ENCODE data around the gene GOLGA6C. TPM values are rescaled to one million over a fixed set of nuclear protein-coding genes. Genes with fewer than 3 reads are reported as not detected.

GOLGA6C gene
- total RNA-seq, 3 donors from 2014 or later: 0.33 TPM; not detected in 2

DNA sequence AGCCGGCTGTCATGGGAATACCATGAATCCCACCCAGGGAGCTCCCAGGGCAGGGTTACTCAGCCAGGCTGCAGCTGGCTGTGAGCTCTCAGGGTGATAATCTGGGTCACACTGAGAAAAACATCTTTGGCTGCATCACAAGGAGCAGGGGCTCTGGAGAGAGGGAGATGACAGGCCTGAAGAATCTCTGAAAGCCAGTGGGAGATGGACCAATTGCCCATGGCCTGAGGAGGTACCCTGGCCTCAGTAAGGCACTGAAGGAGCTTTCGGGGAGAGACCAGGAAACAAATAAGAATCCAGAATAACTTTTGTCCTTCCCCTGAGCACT, 28.2 kb upstream of the GOLGA6C start:
- no peak for DNase-seq (ENCODE audit: low spot score in 2 of 2)
- Histone ChIP-seq H3K27ac (no peak overlapping the region), H3K4me3 (no peak overlapping the region), H3K4me1 (no peaks in the 10 kb centered on the region), H3K9me3 (no peaks in the 10 kb centered on the region), H3K27me3 (peaks cover 0 to 19% of the 10 kb centered on the region in 2 donors), H3K36me3 (no peaks in the 10 kb centered on the region)
- TF ChIP-seq POLR2A (IDR thresholded peaks at IDR 0.05) (no peak), POLR2AphosphoS5 (IDR thresholded peaks at IDR 0.05) (no peak), CTCF (IDR thresholded peaks at IDR 0.05) (no peak)
- intact Hi-C loops (cut with DNase I; ENCODE audit: low total_unique reads): no loop called here

DNA sequence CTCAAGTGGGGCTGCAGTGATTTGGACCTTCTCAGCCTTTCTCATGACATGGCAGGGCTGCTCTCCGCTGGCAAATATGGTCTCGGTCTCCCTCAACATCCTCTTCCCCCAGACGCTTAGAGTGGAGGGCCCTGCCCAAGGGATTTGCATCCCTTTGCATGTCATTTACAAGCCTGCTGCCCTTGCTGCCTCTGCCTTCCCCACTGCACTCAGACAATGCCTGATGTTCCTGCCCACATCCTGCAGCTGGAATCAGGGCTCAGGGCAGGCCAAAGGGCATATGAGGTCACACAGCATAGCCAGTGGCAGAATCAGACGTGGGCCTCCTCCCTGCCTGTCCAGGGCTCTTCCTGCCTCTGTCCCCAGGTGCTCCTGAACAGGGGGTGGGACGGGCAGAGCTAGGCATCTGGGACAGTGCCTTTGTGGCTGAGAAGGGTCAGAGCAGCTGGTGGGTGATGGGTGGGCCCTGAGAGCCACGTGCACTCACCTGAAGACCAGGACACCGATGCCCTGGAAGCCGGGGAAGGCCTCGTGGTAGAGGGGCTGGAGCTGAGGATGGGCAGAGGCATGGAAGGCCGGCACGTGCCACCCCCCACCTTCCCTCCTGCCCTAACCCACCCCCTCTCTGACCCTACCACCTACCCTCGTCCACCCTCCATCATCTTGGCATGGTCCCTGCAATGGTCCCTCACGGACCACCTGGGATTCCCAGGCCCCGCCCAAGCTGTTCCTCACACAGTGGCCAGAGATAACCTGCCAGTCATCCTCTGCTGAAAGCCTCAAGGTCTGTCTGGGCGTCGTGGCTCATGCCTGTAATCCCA, 27.4 kb upstream of the GOLGA6C start:
- DNase-seq (ENCODE audit: low spot score in 2 of 2): no peak
- intact Hi-C loops (cut with DNase I; ENCODE audit: low total_unique reads): no loop called here
- no peak overlapping the region for H3K27ac ChIP-seq

DNA sequence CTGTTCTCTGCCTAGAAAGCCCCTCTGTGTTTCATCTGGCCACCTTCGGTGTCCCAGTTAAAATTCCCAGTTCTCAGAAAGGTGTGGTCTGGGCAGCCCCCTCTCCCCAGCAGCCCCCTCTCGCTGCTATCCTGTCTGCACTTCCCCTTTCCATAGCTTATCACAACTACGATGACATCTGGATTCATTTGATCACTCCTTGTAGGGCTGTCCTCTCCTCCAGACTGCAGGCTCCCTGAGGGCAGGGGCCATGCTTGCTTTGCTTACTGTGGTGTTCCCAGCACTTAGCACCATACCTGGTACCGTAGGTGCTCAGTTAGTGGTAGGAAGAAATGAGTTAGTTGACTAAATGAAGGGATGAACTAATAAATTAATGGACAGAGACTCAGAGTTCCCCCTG, 26.3 kb upstream of the GOLGA6C start:
- Histone ChIP-seq H3K9me3 (no peaks in the 10 kb centered on the region), H3K27me3 (peaks cover 0 to 19% of the 10 kb centered on the region in 2 donors), H3K4me3 (no peak overlapping the region), H3K4me1 (no peaks in the 10 kb centered on the region), H3K27ac (no peak overlapping the region), H3K36me3 (no peaks in the 10 kb centered on the region)
- DNase-seq (ENCODE audit: low spot score in 2 of 2): no peak
- intact Hi-C loops (cut with DNase I; ENCODE audit: low total_unique reads): no loop called here
- no peak for TF ChIP-seq POLR2AphosphoS5 (IDR thresholded peaks at IDR 0.05)
- no peak for TF ChIP-seq CTCF (IDR thresholded peaks at IDR 0.05)
- TF ChIP-seq POLR2A (IDR thresholded peaks at IDR 0.05): no peak

More for the DNA sequence above, 27.4 kb upstream of the GOLGA6C start:
- Histone ChIP-seq H3K4me1 (no peaks in the 10 kb centered on the region), H3K9me3 (no peaks in the 10 kb centered on the region), H3K36me3 (no peaks in the 10 kb centered on the region), H3K4me3 (no peak overlapping the region), H3K27me3 (peaks cover 0 to 19% of the 10 kb centered on the region in 2 donors)
- TF ChIP-seq POLR2A (IDR thresholded peaks at IDR 0.05): no peak
- TF ChIP-seq POLR2AphosphoS5 (IDR thresholded peaks at IDR 0.05): no peak
- TF ChIP-seq CTCF (IDR thresholded peaks at IDR 0.05): no peak

GRCh38 chr15:75232252-75232813, 25.8 kb upstream of the GOLGA6C start:
- no peak for TF ChIP-seq POLR2AphosphoS5 (IDR thresholded peaks at IDR 0.05)
- Histone ChIP-seq H3K9me3 (no peaks in the 10 kb centered on the region), H3K27ac (no peak overlapping the region), H3K4me1 (no peaks in the 10 kb centered on the region), H3K4me3 (no peak overlapping the region), H3K36me3 (no peaks in the 10 kb centered on the region), H3K27me3 (peaks cover 0 to 19% of the 10 kb centered on the region in 2 donors)
- DNase-seq (ENCODE audit: low spot score in 2 of 2): no peak
- intact Hi-C loops (cut with DNase I; ENCODE audit: low total_unique reads): no loop called here

GRCh38 chr15:75232826-75233503, 25.2 kb upstream of the GOLGA6C start:
- intact Hi-C loops (cut with DNase I; ENCODE audit: low total_unique reads): no loop called here
- no peak overlapping the region for H3K4me3 ChIP-seq

More at GRCh38 chr15:75232826-75233503, 25.2 kb upstream of the GOLGA6C start:
- no peak for DNase-seq (ENCODE audit: low spot score in 2 of 2)
- Histone ChIP-seq H3K27ac (no peak overlapping the region), H3K36me3 (no peaks in the 10 kb centered on the region), H3K27me3 (peaks cover 0 to 19% of the 10 kb centered on the region in 2 donors), H3K4me1 (no peaks in the 10 kb centered on the region), H3K9me3 (no peaks in the 10 kb centered on the region)
- TF ChIP-seq CTCF (IDR thresholded peaks at IDR 0.05): no peak
- TF ChIP-seq POLR2AphosphoS5 (IDR thresholded peaks at IDR 0.05): no peak
- no peak for TF ChIP-seq POLR2A (IDR thresholded peaks at IDR 0.05)

Measured in breast epithelium (tissue), 4 donors.